Liver (tissue), 9 donors: ENCODE data around the gene CEACAM16. TPM values are rescaled to one million over a fixed set of nuclear protein-coding genes. Genes with fewer than 3 reads are reported as not detected.
A peak's percentile ranks its signal among the peaks of the same experiment; 100 is the strongest.

ENCODE experiments used
- DNase-seq: peaks from one replicate; pipeline ENCODE4 v3.0.0-alpha.2; 2017; ENCODE audit warnings: low spot score
- H3K27ac ChIP-seq, 2 donors: one replicate each; pipeline ENCODE4 v1.7.0; 2013; ENCODE audit warnings: inconsistent platforms in 2 of 2, low read length in 2 of 2, control low read depth in 1 of 2, low read depth in 1 of 2, mild to moderate bottlenecking in 1 of 2
- H3K27me3 ChIP-seq, 4 donors: one replicate each; pipeline versions ENCODE4 v1.6.1 to v1.7.0; 2013; ENCODE audit warnings: low read length in 3 of 4, inconsistent platforms in 1 of 4, mild to moderate bottlenecking in 1 of 4, moderate library complexity in 1 of 4; ENCODE audit not compliant: control insufficient read depth in 4 of 4, insufficient read depth in 4 of 4
- H3K36me3 ChIP-seq, 4 donors: one replicate each; pipeline versions ENCODE4 v1.6.1 to v1.7.0; 2013; ENCODE audit warnings: low read length in 3 of 4, mild to moderate bottlenecking in 3 of 4, low read depth in 1 of 4, moderate library complexity in 1 of 4; ENCODE audit not compliant: control insufficient read depth in 4 of 4, insufficient read depth in 3 of 4
- H3K4me1 ChIP-seq, 4 donors: one replicate each; pipeline versions ENCODE4 v1.6.1 to v1.7.0; 2013; ENCODE audit warnings: low read length in 3 of 4, mild to moderate bottlenecking in 3 of 4, moderate library complexity in 1 of 4; ENCODE audit not compliant: control insufficient read depth in 4 of 4, insufficient read depth in 4 of 4
- H3K4me3 ChIP-seq, 3 donors: one replicate each; pipeline versions ENCODE4 v1.6.1 to v1.7.0; 2013; ENCODE audit warnings: low read length in 3 of 3, control low read depth in 1 of 3, low read depth in 1 of 3, mild to moderate bottlenecking in 1 of 3
- H3K9ac ChIP-seq, 2 donors: one replicate each; pipeline ENCODE4 v1.7.0; 2013; ENCODE audit warnings: low read length in 2 of 2, mild to moderate bottlenecking in 2 of 2, moderate library complexity in 2 of 2, control low read depth in 1 of 2, low read depth in 1 of 2
- H3K9me3 ChIP-seq, 4 donors: one replicate each; pipeline versions ENCODE4 v1.6.1 to v1.7.0; 2013; ENCODE audit warnings: low read length in 3 of 4; ENCODE audit not compliant: control insufficient read depth in 4 of 4
- ATF3 ChIP-seq: IDR thresholded peaks from 2 replicates; pipeline ENCODE4 v1.6.1; 2016; ENCODE audit warnings: antibody characterized with exemption
- FOXA1 ChIP-seq: IDR thresholded peaks from 2 replicates; pipeline ENCODE4 v1.6.1; 2016; ENCODE audit warnings: antibody characterized with exemption
- FOXA2 ChIP-seq: IDR thresholded peaks from 2 replicates; pipeline ENCODE4 v1.6.1; 2016; ENCODE audit warnings: antibody characterized with exemption
- GABPA ChIP-seq, 2 donors: IDR thresholded peaks in 1 of 2; conservative IDR thresholded peaks in 1 of 2; 2 replicates each; pipeline ENCODE4 v1.6.1; 2016; ENCODE audit warnings: antibody characterized with exemption in 2 of 2, mild to moderate bottlenecking in 1 of 2, moderate library complexity in 1 of 2
- HNF4A ChIP-seq, 2 donors: conservative IDR thresholded peaks; 2 replicates each; pipeline ENCODE4 v1.6.1; 2016; ENCODE audit warnings: antibody characterized with exemption in 2 of 2, mild to moderate bottlenecking in 2 of 2
- HNF4G ChIP-seq: IDR thresholded peaks from 2 replicates; pipeline ENCODE4 v1.6.1; 2016; ENCODE audit warnings: antibody characterized with exemption
- JUND ChIP-seq, 2 donors: IDR thresholded peaks; 2 replicates each; pipeline ENCODE4 v1.6.1; 2016; ENCODE audit warnings: antibody characterized with exemption in 2 of 2
- MAX ChIP-seq: IDR thresholded peaks from 2 replicates; pipeline ENCODE4 v1.6.1; 2016; ENCODE audit warnings: antibody characterized with exemption
- NR2F2 ChIP-seq: IDR thresholded peaks from 2 replicates; pipeline ENCODE4 v1.6.1; 2016; ENCODE audit warnings: antibody characterized with exemption
- RAD21 ChIP-seq, 2 donors: IDR thresholded peaks; 2 replicates each; pipeline ENCODE4 v1.6.1; 2016; ENCODE audit warnings: antibody characterized with exemption in 2 of 2, mild to moderate bottlenecking in 2 of 2
- REST ChIP-seq: IDR thresholded peaks from 2 replicates; pipeline ENCODE4 v1.6.1; 2016; ENCODE audit warnings: antibody characterized with exemption, mild to moderate bottlenecking
- RXRA ChIP-seq, 2 donors: IDR thresholded peaks; 2 replicates each; pipeline ENCODE4 v1.6.1; 2017 to 2018; ENCODE audit warnings: antibody characterized with exemption in 2 of 2, mild to moderate bottlenecking in 1 of 2
- SP1 ChIP-seq: IDR thresholded peaks from 2 replicates; pipeline ENCODE4 v1.6.1; 2018; ENCODE audit warnings: antibody characterized with exemption, mild to moderate bottlenecking
- TAF1 ChIP-seq: conservative IDR thresholded peaks from 2 replicates; pipeline ENCODE4 v1.6.1; 2016; ENCODE audit warnings: antibody characterized with exemption, mild to moderate bottlenecking
- YY1 ChIP-seq: IDR thresholded peaks from 2 replicates; pipeline ENCODE4 v1.6.1; 2016; ENCODE audit warnings: antibody characterized with exemption, mild to moderate bottlenecking
- WGBS: extraction: QIAGEN DNeasy Blood & Tissue Kit; methylation state at CpG from one replicate; pipeline ENCODE4 v1.1.7; 2013; 5-methylcytosine and 5-hydroxymethylcytosine counted together
- polyA plus RNA-seq, 2 donors: library from polyadenylated mRNA; stranded (reverse) in 1 of 2; unstranded in 1 of 2; fragments of 200-250 nt in 1 of 2; fragments of >200 nt in 1 of 2; fragmentation: Nextera tagmentation in 1 of 2; extraction: Ambion mirVana in 1 of 2; gene quantifications; one replicate each; pipeline versions ENCODE4 v1.2.1 to v1.2.3, GENCODE V29; 2013 to 2015
- total RNA-seq, 2 donors: library from RNA; depleted of rRNA; stranded (reverse); fragments of >200 nt; gene quantifications; one replicate each; pipeline ENCODE4 v1.2.3, GENCODE V29; 2014
- donor health status: healthy.
- donor health status: healthy.
- donor health status: healthy.
- donor health status: healthy.
- donor health status: healthy.

The CEACAM16 gene
- total and polyA plus RNA-seq, 4 donors, result 0.09 TPM; not detected in 3

GRCh38 chr19:44745341-44745831 is 46.4 kb downstream of the CEACAM16 start:
- no peak overlapping the region for H3K9ac ChIP-seq
- no peaks in the 10 kb centered on the region for H3K9me3 ChIP-seq
- no peaks in the 10 kb centered on the region for H3K27me3 ChIP-seq
- H3K36me3 ChIP-seq, result peaks cover 0 to 6% (median 0%) of the 10 kb centered on the region in 4 donors
- H3K4me3 ChIP-seq, result no peak overlapping the region
- no peak for DNase-seq
- H3K27ac ChIP-seq, result peak overlapping the region; percentile 52 to 94
- TF ChIP-seq REST (no peak), RAD21 (IDR thresholded peaks at IDR 0.05) (no peak), YY1 (no peak), JUND (IDR thresholded peaks at IDR 0.05) (no peak), HNF4G (no peak)
- WGBS, result 51% methylated on average over 10 of the region's 10 CpGs
- H3K4me1 ChIP-seq, result peaks cover 21 to 60% (median 44%) of the 10 kb centered on the region in 4 donors

GRCh38 chr19:44745887-44746600 is 47.1 kb downstream of the CEACAM16 start:
- Histone ChIP-seq H3K4me1 (peaks cover 21 to 67% (median 44%) of the 10 kb centered on the region in 4 donors), H3K36me3 (peaks cover 0 to 9% (median 2%) of the 10 kb centered on the region in 4 donors), H3K4me3 (no peak overlapping the region), H3K27ac (peak overlapping the region; percentile 94 to 99), H3K9me3 (no peaks in the 10 kb centered on the region), H3K27me3 (no peaks in the 10 kb centered on the region), H3K9ac (no peak overlapping the region)
- TF ChIP-seq TAF1 (no peak), YY1 (no peak)
- 85% methylated on average over 4 of the region's 4 CpGs for WGBS
- no peak for DNase-seq

GRCh38 chr19:44746616-44746945 is 47.6 kb downstream of the CEACAM16 start:
- Histone ChIP-seq H3K4me1 (peaks cover 25 to 67% (median 46%) of the 10 kb centered on the region in 4 donors), H3K9me3 (no peaks in the 10 kb centered on the region), H3K27me3 (no peaks in the 10 kb centered on the region), H3K9ac (no peak overlapping the region), H3K36me3 (peaks cover 0 to 11% (median 5%) of the 10 kb centered on the region in 4 donors), H3K4me3 (no peak overlapping the region), H3K27ac (peak overlapping the region; percentile 94 to 99)
- 84% methylated on average over 5 of the region's 5 CpGs for WGBS
- no peak for TF ChIP-seq REST
- TF ChIP-seq JUND (IDR thresholded peaks at IDR 0.05), result no peak
- no peak for TF ChIP-seq ATF3
- no peak for TF ChIP-seq TAF1
- TF ChIP-seq MAX, result no peak
- no peak for TF ChIP-seq GABPA (IDR thresholded peaks at IDR 0.05 in 1 of 2, conservative IDR thresholded peaks at IDR 0.05 in 1 of 2)
- no peak for TF ChIP-seq RXRA (IDR thresholded peaks at IDR 0.05)
- TF ChIP-seq SP1, result no peak
- TF ChIP-seq RAD21 (IDR thresholded peaks at IDR 0.05), result no peak
- TF ChIP-seq FOXA1, result no peak
- no peak for TF ChIP-seq HNF4A (conservative IDR thresholded peaks at IDR 0.05)
- no peak for TF ChIP-seq HNF4G
- TF ChIP-seq NR2F2, result no peak
- no peak for TF ChIP-seq YY1
- no peak for TF ChIP-seq FOXA2
- DNase-seq, result no peak
